ENCODE results near the gene KLHL22.

DNA sequence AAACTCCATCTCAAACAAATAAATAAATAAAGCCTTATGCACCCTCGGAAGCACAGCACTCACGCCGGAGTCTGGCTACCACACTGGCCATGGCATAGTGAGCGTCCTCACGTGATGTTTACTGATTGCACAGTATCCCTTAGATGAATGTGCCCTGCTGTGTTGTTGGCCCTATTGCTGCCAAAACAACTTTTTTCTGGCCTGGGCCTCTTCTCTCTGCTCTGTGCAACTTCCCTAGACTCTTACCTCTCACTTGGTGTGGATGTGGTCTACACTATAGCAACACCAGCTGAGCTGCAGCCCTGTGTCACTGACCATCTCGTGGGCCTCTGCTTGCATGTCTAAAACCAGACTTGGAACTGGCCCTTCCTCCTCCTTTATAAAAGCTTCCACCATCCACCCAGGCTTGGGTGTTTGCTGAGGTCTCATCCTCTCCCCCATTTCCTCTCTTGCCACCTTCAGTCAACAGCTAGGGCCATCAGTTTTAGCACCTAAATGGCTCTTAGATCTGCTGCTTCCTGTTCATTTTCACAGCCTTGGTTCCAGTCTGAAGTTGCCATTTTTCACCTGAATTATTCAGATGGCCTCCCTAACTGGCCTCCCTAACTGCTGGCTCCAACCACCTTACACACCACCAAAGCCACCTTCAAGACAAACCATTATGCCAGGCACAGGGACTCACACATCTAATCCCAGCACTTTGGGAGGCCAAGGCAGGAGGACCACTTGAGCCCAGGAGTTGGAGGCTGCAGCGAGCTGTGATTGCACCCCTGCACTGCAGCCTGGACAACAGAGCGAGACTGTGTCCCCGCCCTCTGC, 92.4 kb downstream of the KLHL22 start:
- TF ChIP-seq, protein P1, sequence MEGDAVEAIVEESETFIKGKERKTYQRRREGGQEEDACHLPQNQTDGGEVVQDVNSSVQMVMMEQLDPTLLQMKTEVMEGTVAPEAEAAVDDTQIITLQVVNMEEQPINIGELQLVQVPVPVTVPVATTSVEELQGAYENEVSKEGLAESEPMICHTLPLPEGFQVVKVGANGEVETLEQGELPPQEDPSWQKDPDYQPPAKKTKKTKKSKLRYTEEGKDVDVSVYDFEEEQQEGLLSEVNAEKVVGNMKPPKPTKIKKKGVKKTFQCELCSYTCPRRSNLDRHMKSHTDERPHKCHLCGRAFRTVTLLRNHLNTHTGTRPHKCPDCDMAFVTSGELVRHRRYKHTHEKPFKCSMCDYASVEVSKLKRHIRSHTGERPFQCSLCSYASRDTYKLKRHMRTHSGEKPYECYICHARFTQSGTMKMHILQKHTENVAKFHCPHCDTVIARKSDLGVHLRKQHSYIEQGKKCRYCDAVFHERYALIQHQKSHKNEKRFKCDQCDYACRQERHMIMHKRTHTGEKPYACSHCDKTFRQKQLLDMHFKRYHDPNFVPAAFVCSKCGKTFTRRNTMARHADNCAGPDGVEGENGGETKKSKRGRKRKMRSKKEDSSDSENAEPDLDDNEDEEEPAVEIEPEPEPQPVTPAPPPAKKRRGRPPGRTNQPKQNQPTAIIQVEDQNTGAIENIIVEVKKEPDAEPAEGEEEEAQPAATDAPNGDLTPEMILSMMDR (IDR thresholded peaks at IDR 0.05): no peak
- TF ChIP-seq EP300 (IDR thresholded peaks at IDR 0.05) (no peak), POLR2A (IDR thresholded peaks at IDR 0.05) (no peak)
